Measurements from ENCODE around the gene NADSYN1.

DNA sequence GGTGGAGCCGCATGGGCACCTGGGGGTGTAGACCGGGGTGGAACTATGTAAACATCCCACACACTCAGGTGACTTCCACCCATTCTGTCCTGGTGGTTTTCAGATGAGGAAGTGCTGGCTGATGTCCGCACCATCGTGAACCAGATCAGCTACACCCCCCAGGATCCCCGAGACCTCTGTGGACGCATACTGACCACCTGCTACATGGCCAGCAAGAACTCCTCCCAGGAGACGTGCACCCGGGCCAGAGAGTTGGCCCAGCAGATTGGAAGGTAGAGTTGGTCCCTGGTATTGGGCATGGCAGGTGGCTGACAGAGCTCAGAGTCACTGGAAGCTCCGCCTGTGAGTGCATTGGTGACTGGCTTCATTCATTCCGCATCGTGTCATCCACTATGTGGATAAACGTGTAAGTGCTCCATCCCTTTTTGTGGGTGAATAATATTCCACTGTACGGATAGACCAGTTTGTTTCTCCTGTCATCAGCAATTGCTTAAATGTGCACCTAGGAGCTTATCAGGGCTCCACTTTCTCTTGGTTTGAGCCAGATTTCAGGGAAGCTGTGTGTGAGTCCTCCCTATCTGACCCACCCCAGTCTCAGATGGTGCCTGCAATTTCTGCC, 29.9 kb downstream of the NADSYN1 start:
- TF ChIP-seq, protein P1, sequence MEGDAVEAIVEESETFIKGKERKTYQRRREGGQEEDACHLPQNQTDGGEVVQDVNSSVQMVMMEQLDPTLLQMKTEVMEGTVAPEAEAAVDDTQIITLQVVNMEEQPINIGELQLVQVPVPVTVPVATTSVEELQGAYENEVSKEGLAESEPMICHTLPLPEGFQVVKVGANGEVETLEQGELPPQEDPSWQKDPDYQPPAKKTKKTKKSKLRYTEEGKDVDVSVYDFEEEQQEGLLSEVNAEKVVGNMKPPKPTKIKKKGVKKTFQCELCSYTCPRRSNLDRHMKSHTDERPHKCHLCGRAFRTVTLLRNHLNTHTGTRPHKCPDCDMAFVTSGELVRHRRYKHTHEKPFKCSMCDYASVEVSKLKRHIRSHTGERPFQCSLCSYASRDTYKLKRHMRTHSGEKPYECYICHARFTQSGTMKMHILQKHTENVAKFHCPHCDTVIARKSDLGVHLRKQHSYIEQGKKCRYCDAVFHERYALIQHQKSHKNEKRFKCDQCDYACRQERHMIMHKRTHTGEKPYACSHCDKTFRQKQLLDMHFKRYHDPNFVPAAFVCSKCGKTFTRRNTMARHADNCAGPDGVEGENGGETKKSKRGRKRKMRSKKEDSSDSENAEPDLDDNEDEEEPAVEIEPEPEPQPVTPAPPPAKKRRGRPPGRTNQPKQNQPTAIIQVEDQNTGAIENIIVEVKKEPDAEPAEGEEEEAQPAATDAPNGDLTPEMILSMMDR (conservative IDR thresholded peaks at IDR 0.05; ENCODE audit: low read length), result no peak
- no peak for TF ChIP-seq EZH2phosphoT487 (IDR thresholded peaks at IDR 0.05; ENCODE audit: borderline replicate concordance, low read depth, low read length)
